Smooth muscle cell (in vitro differentiated cells): ENCODE measurements around the gene MACROD2. TPM values are rescaled to one million over a fixed set of nuclear protein-coding genes. Genes with fewer than 3 reads are reported as not detected.

ENCODE experiments used
- DNase-seq: peaks from one replicate; lab custom pipeline; 2025; ENCODE audit not compliant: unreplicated experiment; lab: John Stamatoyannopoulos, UW
- H2AFZ ChIP-seq: fragments of 200-600 bp; sonication (generic); 2 replicates; pipeline ENCODE4 v1.6.0; 2016; ENCODE audit warnings: antibody characterized with exemption, low read depth, mild to moderate bottlenecking
- H3F3A ChIP-seq: fragments of 200-600 bp; sonication (generic); 2 replicates; pipeline ENCODE4 v1.6.0; 2017; ENCODE audit warnings: antibody characterized with exemption, low read depth
- H3K27ac ChIP-seq: fragments of 200-600 bp; sonication (generic); 2 replicates; pipeline ENCODE4 v1.5.1; 2016; ENCODE audit warnings: low read depth, mild to moderate bottlenecking
- H3K27me3 ChIP-seq: fragments of 200-600 bp; sonication (generic); 2 replicates; pipeline ENCODE4 v1.6.1; 2016; ENCODE audit warnings: low read depth, mild to moderate bottlenecking
- H3K36me3 ChIP-seq: fragments of 200-600 bp; sonication (generic); 2 replicates; pipeline ENCODE4 v1.5.1; 2016; ENCODE audit warnings: low read depth
- H3K4me1 ChIP-seq: fragments of 200-600 bp; sonication (generic); 2 replicates; pipeline ENCODE4 v1.5.1; 2016; ENCODE audit warnings: low read depth
- H3K4me2 ChIP-seq: fragments of 200-600 bp; sonication (generic); 2 replicates; pipeline ENCODE4 v1.6.0; 2016; ENCODE audit warnings: mild to moderate bottlenecking
- H3K4me3 ChIP-seq: fragments of 200-600 bp; sonication (generic); 2 replicates; pipeline ENCODE4 v1.5.1; 2016; ENCODE audit warnings: mild to moderate bottlenecking
- H3K79me2 ChIP-seq: fragments of 200-600 bp; sonication (generic); 2 replicates; pipeline ENCODE4 v1.6.0; 2016; ENCODE audit warnings: low read depth, mild to moderate bottlenecking
- H3K9ac ChIP-seq: fragments of 200-600 bp; sonication (generic); 2 replicates; pipeline ENCODE4 v1.6.0; 2016; ENCODE audit warnings: low read depth
- H3K9me3 ChIP-seq: fragments of 200-600 bp; sonication (generic); replicated peaks from 2 replicates; pipeline ENCODE4 v1.5.1; 2016; ENCODE audit warnings: low read depth
- H4K20me1 ChIP-seq: fragments of 200-600 bp; sonication (generic); 2 replicates; pipeline ENCODE4 v1.6.0; 2016; ENCODE audit warnings: low read depth
- CTCF ChIP-seq: fragments of 200-600 bp; sonication (generic); IDR thresholded peaks from 2 replicates; pipeline ENCODE4 v1.5.1; 2017; ENCODE audit warnings: borderline replicate concordance, mild to moderate bottlenecking, antibody characterized with exemption; ENCODE audit not compliant: insufficient read depth, poor library complexity, severe bottlenecking
- WGBS: methylation state at CpG from one replicate; pipeline ENCODE4 v1.1.7; 2016; ENCODE audit warnings: low lambda C conversion rate; 5-methylcytosine and 5-hydroxymethylcytosine counted together
- polyA plus RNA-seq: library from polyadenylated mRNA; unstranded; fragments of >200 nt; fragmentation: Nextera tagmentation; extraction: Ambion mirVana; gene quantifications from 2 replicates; pipeline ENCODE4 v1.2.1, GENCODE V29; 2016
- total RNA-seq: library from RNA; depleted of rRNA; stranded (reverse); fragments of >200 nt; gene quantifications from 2 replicates; pipeline ENCODE4 v1.2.3, GENCODE V29; 2014

MACROD2 gene
- total and polyA plus RNA-seq, 2 experiments from 2014 or later: 0.04 to 0.32 TPM

- H3K9me3 ChIP-seq: no peaks in the 10 kb centered on the region
- DNase-seq: no peak
- TF ChIP-seq CTCF: no peak
Observed at GRCh38 chr20:14780508-14780907, 785.2 kb downstream of the MACROD2 start.

GRCh38 chr20:14782731-14783130 lies 787.4 kb downstream of the MACROD2 start:
- Histone ChIP-seq H3K4me3 (no peak overlapping the region), H3K9me3 (no peaks in the 10 kb centered on the region), H3K4me1 (peaks cover 5% of the 10 kb centered on the region), H2AFZ (no peak overlapping the region), H4K20me1 (no peaks in the 10 kb centered on the region), H3K4me2 (no peak overlapping the region), H3K9ac (no peak overlapping the region), H3K27me3 (no peaks in the 10 kb centered on the region), H3K79me2 (no peaks in the 10 kb centered on the region), H3K36me3 (no peaks in the 10 kb centered on the region), H3K27ac (no peak overlapping the region), H3F3A (no peaks in the 10 kb centered on the region)
- DNase-seq: no peak
- TF ChIP-seq CTCF: no peak
- 54% methylated on average over 2 of the region's 2 CpGs for WGBS

More at GRCh38 chr20:14780508-14780907, 785.2 kb downstream of the MACROD2 start:
- no peaks in the 10 kb centered on the region for H3K79me2 ChIP-seq
- H3K4me2 ChIP-seq: no peak overlapping the region
- H3K27ac ChIP-seq: no peak overlapping the region
- no peaks in the 10 kb centered on the region for H3K27me3 ChIP-seq
- H2AFZ ChIP-seq: no peak overlapping the region
- peaks cover 5% of the 10 kb centered on the region for H3K4me1 ChIP-seq
- H3K36me3 ChIP-seq: no peaks in the 10 kb centered on the region
- 93% methylated on average over 2 of the region's 2 CpGs for whole genome bisulfite sequencing
- H3K4me3 ChIP-seq: no peak overlapping the region
- H3F3A ChIP-seq: no peaks in the 10 kb centered on the region
- no peak overlapping the region for H3K9ac ChIP-seq
- H4K20me1 ChIP-seq: no peaks in the 10 kb centered on the region

- DNase-seq: no peak
- H3K27me3 ChIP-seq: no peaks in the 10 kb centered on the region
- H3K4me2 ChIP-seq: no peak overlapping the region
- H3K36me3 ChIP-seq: no peaks in the 10 kb centered on the region
- H3K27ac ChIP-seq: no peak overlapping the region
- H4K20me1 ChIP-seq: no peaks in the 10 kb centered on the region
- no peak overlapping the region for H3K9ac ChIP-seq
- H3F3A ChIP-seq: no peaks in the 10 kb centered on the region
- H3K9me3 ChIP-seq: no peaks in the 10 kb centered on the region
- H3K4me1 ChIP-seq: peaks cover 5% of the 10 kb centered on the region
- H3K4me3 ChIP-seq: no peak overlapping the region
- H3K79me2 ChIP-seq: no peaks in the 10 kb centered on the region
- H2AFZ ChIP-seq: no peak overlapping the region
- 98% methylated on average over 2 of the region's 2 CpGs for WGBS
- no peak for TF ChIP-seq CTCF
Observed at GRCh38 chr20:14783766-14784165, 788.5 kb downstream of the MACROD2 start.

- 65% methylated on average over 3 of the region's 3 CpGs for WGBS
Observed at GRCh38 chr20:14785065-14785743, 789.9 kb downstream of the MACROD2 start.

More at GRCh38 chr20:14785065-14785743, 789.9 kb downstream of the MACROD2 start:
- Histone ChIP-seq H4K20me1 (no peaks in the 10 kb centered on the region), H3F3A (no peaks in the 10 kb centered on the region), H3K27ac (no peak overlapping the region), H3K4me3 (no peak overlapping the region), H3K79me2 (no peaks in the 10 kb centered on the region), H3K4me2 (no peak overlapping the region), H3K27me3 (no peaks in the 10 kb centered on the region), H3K9me3 (no peaks in the 10 kb centered on the region), H3K36me3 (no peaks in the 10 kb centered on the region), H3K4me1 (peaks cover 5% of the 10 kb centered on the region), H3K9ac (no peak overlapping the region), H2AFZ (no peak overlapping the region)
- no peak for TF ChIP-seq CTCF
- no peak for DNase-seq
